Keratinocyte (primary cell): ENCODE results near the gene BCL11B. TPM values are rescaled to one million over a fixed set of nuclear protein-coding genes. Genes with fewer than 3 reads are reported as not detected.

ENCODE experiments used
- DNase-seq: peaks from one replicate; pipeline ENCODE4 v3.0.0-alpha.2; 2011; ENCODE audit warnings: low read depth, missing footprints, low spot score
- FAIRE-seq: peaks from 2 replicates; lab custom pipeline; 2011; peaks lifted over from hg19 to GRCh38; lab: Jason Lieb, UNC
- H2AFZ ChIP-seq: 2 replicates; pipeline ENCODE4 v1.6.0; 2012; ENCODE audit warnings: low read length, control low read depth, inconsistent platforms; ENCODE audit not compliant: control insufficient read depth
- H3K27ac ChIP-seq: 2 replicates; pipeline ENCODE4 v1.5.1; 2011; ENCODE audit warnings: low read length; ENCODE audit not compliant: control insufficient read depth, insufficient read depth
- H3K27me3 ChIP-seq: 3 replicates; pipeline ENCODE4 v1.6.0; 2011; ENCODE audit warnings: low read length; ENCODE audit not compliant: control insufficient read depth, insufficient read depth; ENCODE audit errors: extremely low read depth
- H3K36me3 ChIP-seq, 2 experiments: 2 replicates in 1 of 2; 3 replicates in 1 of 2; pipeline ENCODE4 v1.5.1; 2011; ENCODE audit warnings: low read length in 2 of 2, mild to moderate bottlenecking in 1 of 2; ENCODE audit not compliant: control insufficient read depth in 2 of 2, insufficient read depth in 2 of 2; ENCODE audit errors: extremely low read depth in 1 of 2
- H3K4me1 ChIP-seq: 3 replicates; pipeline ENCODE4 v1.5.1; 2011; ENCODE audit warnings: low read length; ENCODE audit not compliant: control insufficient read depth, insufficient read depth; ENCODE audit errors: extremely low read depth
- H3K4me2 ChIP-seq: 3 replicates; pipeline ENCODE4 v1.6.0; 2011; ENCODE audit warnings: low read depth, low read length; ENCODE audit not compliant: control insufficient read depth, insufficient read depth; ENCODE audit errors: extremely low read depth
- H3K4me3 ChIP-seq, 3 experiments: fragments of 200-600 bp in 1 of 3; sonication (generic) in 1 of 3; 2 replicates in 2 of 3; 3 replicates in 1 of 3; pipeline ENCODE4 v1.5.1; 2011 to 2016; ENCODE audit warnings: low read length in 3 of 3, mild to moderate bottlenecking in 3 of 3, control low read depth in 2 of 3, inconsistent platforms in 1 of 3, low read depth in 1 of 3, mixed read lengths in 1 of 3, mixed run types in 1 of 3, moderate library complexity in 1 of 3; ENCODE audit not compliant: control insufficient read depth in 2 of 3, insufficient read depth in 2 of 3; ENCODE audit errors: extremely low read depth in 1 of 3
- H3K79me2 ChIP-seq: 2 replicates; pipeline ENCODE4 v1.6.0; 2012; ENCODE audit warnings: low read length; ENCODE audit not compliant: control insufficient read depth, insufficient read depth
- H3K9ac ChIP-seq: 3 replicates; pipeline ENCODE4 v1.6.0; 2011; ENCODE audit warnings: low read length; ENCODE audit not compliant: control insufficient read depth, insufficient read depth; ENCODE audit errors: extremely low read depth
- H3K9me1 ChIP-seq: 3 replicates; pipeline ENCODE4 v1.6.0; 2011; ENCODE audit warnings: low read length; ENCODE audit not compliant: control insufficient read depth, insufficient read depth; ENCODE audit errors: extremely low read depth
- H3K9me3 ChIP-seq: 2 replicates; pipeline ENCODE4 v1.5.1; 2012; ENCODE audit warnings: low read depth, low read length; ENCODE audit not compliant: control insufficient read depth
- H4K20me1 ChIP-seq: 3 replicates; pipeline ENCODE4 v1.6.0; 2011; ENCODE audit warnings: low read length; ENCODE audit not compliant: control insufficient read depth, insufficient read depth; ENCODE audit errors: extremely low read depth
- EZH2 ChIP-seq: IDR thresholded peaks from one replicate; pipeline ENCODE4 v1.6.1; 2012; ENCODE audit warnings: inconsistent platforms, mild to moderate bottlenecking, low read length, moderate library complexity
- dilution Hi-C: fragments of 300-500 bp; cut with MboI; formaldehyde crosslinking; loops from one replicate; pipeline ENCODE4 v1.7.0; 2020; ENCODE audit warnings: low sequenced_read_pairs; ENCODE audit not compliant: extremely low pct_ligation_motif_present
- polyA plus RNA-seq, 5 experiments: library from polyadenylated mRNA; depleted of rRNA in 3 of 5; stranded (reverse) in 3 of 5; stranded (forward) in 1 of 5; unstranded in 1 of 5; fragments of >200 nt; gene quantifications; 1 replicate in 1 of 5; 2 replicates in 3 of 5; 3 replicates in 1 of 5; pipeline versions ENCODE4 v1.2.1 to v1.2.3, GENCODE V29; 2011 to 2012; ENCODE audit warnings: missing spikeins in 2 of 5, low read depth in 1 of 5, low replicate concordance in 1 of 5
- TF ChIP-seq, protein P1 (sequence below), 3 experiments: IDR thresholded peaks in 1 of 3; conservative IDR thresholded peaks in 1 of 3; optimal IDR thresholded peaks in 1 of 3; 2 replicates in 2 of 3; 3 replicates in 1 of 3; pipeline versions ENCODE3 to v1.5.1; 2011; ENCODE audit warnings: low read length in 3 of 3, mild to moderate bottlenecking in 3 of 3, moderate library complexity in 2 of 3, control low read depth in 1 of 3, inconsistent platforms in 1 of 3; ENCODE audit not compliant: insufficient read depth in 2 of 3; ENCODE audit errors: extremely low read depth in 1 of 3

Gene BCL11B
- polyA plus RNA-seq, 1 donor (not counting 4 experiments of a cell fraction or from before 2014, with no cell fraction given), result 5.2 TPM

DNA sequence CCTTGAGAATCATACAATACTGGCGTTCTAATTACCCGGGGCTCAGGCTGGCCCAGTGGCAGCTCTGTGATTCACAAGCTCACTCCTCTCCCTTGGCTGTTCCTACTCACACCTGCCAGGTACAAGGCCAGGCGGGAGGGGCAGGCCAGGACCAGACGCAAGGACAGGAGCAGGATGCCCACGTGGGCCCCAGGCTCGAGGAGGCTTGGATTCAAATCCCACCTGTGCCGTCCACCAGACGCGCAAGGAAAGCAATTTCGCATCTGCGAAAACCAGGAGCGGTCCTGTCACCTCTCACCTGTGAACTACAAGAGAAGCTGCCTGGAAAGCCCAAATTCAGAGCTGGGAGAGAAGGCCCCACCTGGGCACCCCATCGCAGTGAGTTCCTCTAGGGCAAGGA is 50.6 kb downstream of the BCL11B start:
- Histone ChIP-seq H3K79me2 (peaks cover 75% of the 10 kb centered on the region), H3K4me3 (no peak overlapping the region), H3K9ac (no peak overlapping the region), H3K9me1 (no peaks in the 10 kb centered on the region), H4K20me1 (no peaks in the 10 kb centered on the region), H3K36me3 (peaks cover 9 to 10% of the 10 kb centered on the region in 2 experiments), H3K27me3 (no peaks in the 10 kb centered on the region), H3K4me1 (peaks cover 23% of the 10 kb centered on the region), H3K4me2 (no peak overlapping the region), H3K9me3 (no peaks in the 10 kb centered on the region), H3K27ac (no peak overlapping the region), H2AFZ (no peak overlapping the region)
- TF ChIP-seq EZH2, result no peak
- TF ChIP-seq, protein P1, sequence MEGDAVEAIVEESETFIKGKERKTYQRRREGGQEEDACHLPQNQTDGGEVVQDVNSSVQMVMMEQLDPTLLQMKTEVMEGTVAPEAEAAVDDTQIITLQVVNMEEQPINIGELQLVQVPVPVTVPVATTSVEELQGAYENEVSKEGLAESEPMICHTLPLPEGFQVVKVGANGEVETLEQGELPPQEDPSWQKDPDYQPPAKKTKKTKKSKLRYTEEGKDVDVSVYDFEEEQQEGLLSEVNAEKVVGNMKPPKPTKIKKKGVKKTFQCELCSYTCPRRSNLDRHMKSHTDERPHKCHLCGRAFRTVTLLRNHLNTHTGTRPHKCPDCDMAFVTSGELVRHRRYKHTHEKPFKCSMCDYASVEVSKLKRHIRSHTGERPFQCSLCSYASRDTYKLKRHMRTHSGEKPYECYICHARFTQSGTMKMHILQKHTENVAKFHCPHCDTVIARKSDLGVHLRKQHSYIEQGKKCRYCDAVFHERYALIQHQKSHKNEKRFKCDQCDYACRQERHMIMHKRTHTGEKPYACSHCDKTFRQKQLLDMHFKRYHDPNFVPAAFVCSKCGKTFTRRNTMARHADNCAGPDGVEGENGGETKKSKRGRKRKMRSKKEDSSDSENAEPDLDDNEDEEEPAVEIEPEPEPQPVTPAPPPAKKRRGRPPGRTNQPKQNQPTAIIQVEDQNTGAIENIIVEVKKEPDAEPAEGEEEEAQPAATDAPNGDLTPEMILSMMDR (optimal IDR thresholded peaks at IDR 0.05 in 1 of 3, IDR thresholded peaks at IDR 0.05 in 1 of 3, conservative IDR thresholded peaks at IDR 0.05 in 1 of 3; ENCODE audit: extremely low read depth in 1 of 3, insufficient read depth in 2 of 3, low read length in 3 of 3), result no peak
- dilution Hi-C loops, result no loop called here
- FAIRE-seq (no peak), DNase-seq (no peak)

- Histone ChIP-seq H3K4me2 (peak overlapping the region; percentile 8), H3K9me3 (no peaks in the 10 kb centered on the region), H4K20me1 (peaks cover 4% of the 10 kb centered on the region), H3K27ac (peak overlapping the region; percentile 13), H3K4me3 (no peak overlapping the region), H3K4me1 (peaks cover 56% of the 10 kb centered on the region), H3K79me2 (peaks cover 77% of the 10 kb centered on the region), H3K9ac (no peak overlapping the region), H3K36me3 (peaks cover 0 to 3% of the 10 kb centered on the region in 2 experiments), H3K9me1 (peaks cover 6% of the 10 kb centered on the region), H2AFZ (no peak overlapping the region), H3K27me3 (no peaks in the 10 kb centered on the region)
- TF ChIP-seq, protein P1 (optimal IDR thresholded peaks at IDR 0.05 in 1 of 3, IDR thresholded peaks at IDR 0.05 in 1 of 3, conservative IDR thresholded peaks at IDR 0.05 in 1 of 3; ENCODE audit: extremely low read depth in 1 of 3, insufficient read depth in 2 of 3, low read length in 3 of 3), result no peak
- TF ChIP-seq EZH2, result no peak
- dilution Hi-C loops, result no loop called here
- no peak for FAIRE-seq
- DNase-seq, result no peak
Observed at GRCh38 chr14:99217066-99217955, 54.7 kb downstream of the BCL11B start.
